Uterus (tissue), 2 donors: ENCODE data around the gene MPZL3.

Experiments
- POLR2A ChIP-seq, 2 donors: fragments of 450-650 bp; IDR thresholded peaks; one replicate each; pipeline ENCODE4 v1.6.1; 2016; ENCODE audit warnings: antibody characterized with exemption in 2 of 2, mild to moderate bottlenecking in 1 of 2, moderate library complexity in 1 of 2
- TF ChIP-seq, protein P1 (sequence below), 4 experiments: fragments of 200-600 bp in 2 of 4; fragments of 450-650 bp in 2 of 4; sonication (generic) in 2 of 4; IDR thresholded peaks; one replicate each; pipeline ENCODE4 v1.5.1; 2016 to 2019; ENCODE audit warnings: antibody characterized with exemption in 4 of 4, mild to moderate bottlenecking in 2 of 4, moderate library complexity in 1 of 4

DNA sequence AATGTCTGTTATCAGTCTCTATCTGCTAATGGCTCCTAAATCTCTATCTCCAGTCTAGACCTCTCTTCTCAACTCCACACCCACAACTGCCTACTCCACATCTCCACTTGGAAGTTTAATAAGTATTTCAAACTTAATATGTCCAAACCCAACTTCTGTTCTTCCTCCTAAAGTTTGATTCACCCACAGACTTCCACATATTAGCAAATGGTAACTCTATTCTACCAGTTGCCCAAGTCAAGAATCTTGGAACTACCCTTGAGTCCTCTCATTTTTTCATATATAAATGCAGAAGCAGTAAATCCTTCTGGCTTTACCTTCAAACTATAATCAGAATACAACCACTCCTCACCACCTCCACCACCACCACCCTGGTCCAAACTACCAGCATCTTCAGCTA is 20.7 kb downstream of the MPZL3 start:
- TF ChIP-seq, protein P1, sequence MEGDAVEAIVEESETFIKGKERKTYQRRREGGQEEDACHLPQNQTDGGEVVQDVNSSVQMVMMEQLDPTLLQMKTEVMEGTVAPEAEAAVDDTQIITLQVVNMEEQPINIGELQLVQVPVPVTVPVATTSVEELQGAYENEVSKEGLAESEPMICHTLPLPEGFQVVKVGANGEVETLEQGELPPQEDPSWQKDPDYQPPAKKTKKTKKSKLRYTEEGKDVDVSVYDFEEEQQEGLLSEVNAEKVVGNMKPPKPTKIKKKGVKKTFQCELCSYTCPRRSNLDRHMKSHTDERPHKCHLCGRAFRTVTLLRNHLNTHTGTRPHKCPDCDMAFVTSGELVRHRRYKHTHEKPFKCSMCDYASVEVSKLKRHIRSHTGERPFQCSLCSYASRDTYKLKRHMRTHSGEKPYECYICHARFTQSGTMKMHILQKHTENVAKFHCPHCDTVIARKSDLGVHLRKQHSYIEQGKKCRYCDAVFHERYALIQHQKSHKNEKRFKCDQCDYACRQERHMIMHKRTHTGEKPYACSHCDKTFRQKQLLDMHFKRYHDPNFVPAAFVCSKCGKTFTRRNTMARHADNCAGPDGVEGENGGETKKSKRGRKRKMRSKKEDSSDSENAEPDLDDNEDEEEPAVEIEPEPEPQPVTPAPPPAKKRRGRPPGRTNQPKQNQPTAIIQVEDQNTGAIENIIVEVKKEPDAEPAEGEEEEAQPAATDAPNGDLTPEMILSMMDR (IDR thresholded peaks at IDR 0.05): no peak
- TF ChIP-seq POLR2A (IDR thresholded peaks at IDR 0.05): no peak
